HG03175 (cell line): ENCODE data around the gene MRPS2.

Experiments
- ATAC-seq: cut with Tn5 transposase; IDR thresholded peaks from one replicate; pipeline ENCODE4 v1.9.1; 2021; ENCODE audit warnings: mild to moderate bottlenecking, moderate library complexity; ENCODE audit not compliant: unreplicated experiment

The MRPS2 gene

GRCh38 chr9:135480071-135480939 is 20.2 kb upstream of the MRPS2 start:
- no peak for ATAC-seq

DNA sequence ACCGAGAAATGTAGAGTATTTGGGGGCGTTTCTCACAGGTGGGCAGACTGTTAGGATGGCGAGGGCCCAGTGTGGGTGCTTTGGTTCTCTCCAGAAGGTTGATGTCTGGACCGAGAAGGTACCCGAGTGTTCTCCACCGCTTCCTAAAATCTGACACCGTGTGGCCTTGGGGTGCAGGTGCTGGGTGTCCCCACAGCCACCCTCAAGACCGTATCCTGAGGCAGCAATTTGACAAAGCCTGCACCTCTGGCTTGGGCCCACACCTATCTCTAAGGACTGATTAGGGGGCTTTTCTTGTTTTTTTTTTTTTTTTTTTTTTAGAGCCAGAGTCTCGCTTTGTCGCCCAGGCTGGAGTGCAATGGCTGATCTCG is 19.6 kb upstream of the MRPS2 start:
- no peak for ATAC-seq

DNA sequence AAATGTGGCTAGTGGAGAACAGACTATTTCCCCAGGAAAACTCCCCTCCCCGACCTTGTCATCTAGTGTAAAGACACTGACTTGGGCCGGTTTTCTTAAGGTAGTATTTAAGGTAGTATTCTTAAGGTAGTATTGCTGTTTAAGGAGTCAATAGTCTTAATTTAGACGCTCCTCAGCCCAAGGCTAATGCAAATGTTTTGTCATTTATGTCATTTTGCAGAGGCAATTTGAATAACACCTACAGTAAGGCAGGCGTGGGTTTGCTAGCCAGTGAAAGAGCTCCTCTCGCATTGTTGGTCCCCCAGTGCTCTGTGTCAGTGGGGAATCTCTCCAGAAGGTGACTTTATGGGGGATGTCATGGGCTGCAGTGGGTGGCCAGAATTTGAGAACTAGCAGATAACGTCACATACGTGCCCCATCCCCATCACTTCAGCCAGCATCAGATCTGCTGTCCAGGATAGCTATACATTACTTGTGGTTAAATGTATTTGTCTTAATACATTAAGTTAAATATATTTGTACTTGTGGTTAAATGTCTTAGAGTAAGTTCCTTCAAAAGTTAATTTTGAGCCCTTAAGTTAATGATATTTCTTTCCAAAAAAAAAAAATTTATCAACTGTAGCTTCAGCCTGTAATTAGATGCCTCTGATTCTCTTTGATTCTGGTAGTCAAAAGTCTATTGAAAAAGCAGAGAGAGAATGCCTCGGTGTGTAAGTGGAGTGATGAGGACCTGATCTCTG is 18.3 kb upstream of the MRPS2 start:
- no peak for ATAC-seq

- no peak for ATAC-seq
These were observed 15.8 kb upstream of the MRPS2 start for GRCh38 chr9:135484460-135485277.

DNA sequence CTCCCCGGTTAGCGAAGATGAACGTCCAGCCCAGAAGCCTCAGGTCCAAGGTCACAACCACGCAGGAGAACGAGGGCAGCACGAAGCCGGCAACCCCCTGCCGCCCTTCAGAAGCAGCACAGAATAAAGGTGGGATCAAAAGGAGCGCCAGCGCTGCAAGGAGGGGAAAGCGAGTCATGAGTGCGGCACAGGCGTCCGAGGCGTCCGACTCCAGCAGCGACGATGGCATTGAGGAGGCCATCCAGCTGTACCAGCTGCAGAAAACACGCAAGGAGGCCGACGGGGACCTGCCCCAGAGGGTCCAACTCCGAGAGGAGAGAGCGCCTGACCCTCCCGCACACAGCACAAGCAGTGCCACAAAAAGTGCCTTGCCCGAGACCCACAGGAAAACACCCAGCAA is 15.1 kb upstream of the MRPS2 start:
- no peak for ATAC-seq

DNA sequence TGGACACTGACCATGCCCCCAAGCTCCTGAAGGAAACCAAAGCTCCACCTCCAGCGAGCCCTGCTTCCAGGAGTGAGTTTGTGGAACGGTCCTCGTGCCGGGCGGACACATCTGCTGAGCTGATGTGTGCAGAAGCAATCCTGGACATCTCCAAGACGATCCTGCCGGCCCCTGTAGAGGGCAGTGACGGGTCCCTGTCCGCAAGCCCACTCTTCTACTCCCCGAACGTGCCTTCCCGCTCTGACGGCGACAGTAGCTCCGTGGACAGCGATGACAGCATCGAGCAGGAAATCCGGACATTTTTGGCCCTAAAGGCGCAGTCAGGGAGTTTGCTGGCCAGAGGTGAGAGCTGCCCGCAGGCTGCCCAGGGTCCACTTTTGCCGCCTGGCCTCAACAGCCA is 14.7 kb upstream of the MRPS2 start:
- no peak for ATAC-seq

GRCh38 chr9:135486267-135487065 is 14.0 kb upstream of the MRPS2 start:
- no peak for ATAC-seq

DNA sequence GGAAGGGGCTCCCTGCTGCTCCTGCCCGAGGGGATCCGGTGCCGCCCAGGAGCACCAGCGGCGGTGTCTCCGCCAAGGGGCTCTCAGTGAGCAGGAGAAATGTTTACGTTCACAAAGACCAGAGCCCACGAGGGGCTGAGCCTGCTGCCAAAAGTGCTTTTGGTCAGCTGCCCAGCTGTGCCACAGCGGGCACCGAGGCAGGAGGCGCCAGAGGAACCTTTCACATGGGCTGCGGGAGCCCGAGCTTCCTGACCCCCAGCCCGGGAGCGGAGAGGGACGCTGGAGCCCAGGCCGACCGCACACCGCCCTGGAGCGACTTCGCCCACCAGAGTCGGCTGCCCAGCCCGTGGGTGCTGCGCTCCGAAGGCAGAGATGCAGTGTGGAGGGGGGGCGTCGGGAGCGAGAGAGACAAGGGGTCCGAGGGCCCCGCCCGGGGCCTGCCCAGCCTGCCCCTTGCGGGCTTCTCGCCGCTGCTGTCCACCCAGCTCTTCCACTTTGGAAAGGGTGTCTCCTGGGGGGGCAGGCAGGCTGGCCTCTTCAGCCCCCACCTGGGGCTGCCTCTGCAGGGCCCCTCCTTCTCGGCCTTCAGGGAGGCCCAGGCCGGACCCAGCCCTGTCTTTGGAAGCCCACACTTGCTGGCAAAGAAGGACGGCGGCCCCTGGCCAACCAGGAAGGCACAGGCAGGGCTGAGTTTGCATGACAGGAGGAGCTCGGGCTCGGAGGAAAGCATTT is 13.0 kb upstream of the MRPS2 start:
- no peak for ATAC-seq

DNA sequence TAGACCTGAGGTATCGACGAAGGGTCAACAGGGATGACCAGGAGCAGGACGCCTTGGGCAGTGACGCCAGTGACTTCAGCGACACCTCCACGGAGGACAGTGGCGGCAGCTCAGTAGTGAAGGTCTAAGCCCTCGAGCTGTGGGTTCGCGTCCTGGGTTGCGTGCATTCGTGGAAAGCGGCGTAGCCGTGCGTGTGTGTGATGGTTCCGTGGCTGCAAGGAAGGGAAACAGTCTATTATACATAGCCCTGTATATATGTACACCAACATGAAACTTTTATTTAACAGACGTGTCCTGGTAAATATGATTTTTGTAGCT is 12.5 kb upstream of the MRPS2 start:
- ATAC-seq, result no peak

- no peak for ATAC-seq
These were observed 12.0 kb upstream of the MRPS2 start for GRCh38 chr9:135488527-135488926.

DNA sequence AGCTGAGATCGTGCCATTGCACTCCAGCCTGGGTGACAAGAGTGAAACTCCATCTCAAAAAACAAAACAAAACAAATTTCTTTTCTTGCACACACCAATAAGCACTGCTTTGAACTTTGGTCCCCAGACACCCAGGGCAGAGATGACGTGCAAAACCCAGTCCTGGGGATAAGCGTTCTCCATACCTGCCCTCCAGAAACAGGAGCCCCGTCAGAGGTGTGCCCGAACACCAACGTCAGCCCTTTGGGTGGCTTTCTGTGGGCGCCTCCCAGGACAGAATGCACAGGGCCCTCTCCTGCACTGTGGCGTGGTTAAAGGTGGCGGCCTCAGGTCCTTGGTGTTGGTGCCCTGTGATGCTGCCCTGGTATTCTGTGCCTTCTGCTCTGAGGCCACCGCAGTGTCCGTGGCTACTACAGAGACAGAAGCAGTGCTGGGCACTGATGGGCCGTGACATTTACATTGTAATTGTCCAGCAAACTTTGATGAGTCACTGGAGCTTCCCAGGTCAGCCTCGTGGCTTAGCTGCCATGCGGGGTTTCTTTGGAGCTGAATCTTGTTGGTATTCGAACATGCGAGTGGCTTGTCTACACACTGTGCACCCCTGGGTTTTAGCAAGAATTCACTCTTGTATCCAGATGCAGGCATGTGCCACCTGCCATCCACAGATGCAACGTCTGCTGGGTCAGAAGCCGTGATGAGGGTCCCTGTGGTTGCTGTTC is 11.1 kb upstream of the MRPS2 start:
- ATAC-seq, result no peak

GRCh38 chr9:135490166-135490870 is 10.2 kb upstream of the MRPS2 start:
- no peak for ATAC-seq

DNA sequence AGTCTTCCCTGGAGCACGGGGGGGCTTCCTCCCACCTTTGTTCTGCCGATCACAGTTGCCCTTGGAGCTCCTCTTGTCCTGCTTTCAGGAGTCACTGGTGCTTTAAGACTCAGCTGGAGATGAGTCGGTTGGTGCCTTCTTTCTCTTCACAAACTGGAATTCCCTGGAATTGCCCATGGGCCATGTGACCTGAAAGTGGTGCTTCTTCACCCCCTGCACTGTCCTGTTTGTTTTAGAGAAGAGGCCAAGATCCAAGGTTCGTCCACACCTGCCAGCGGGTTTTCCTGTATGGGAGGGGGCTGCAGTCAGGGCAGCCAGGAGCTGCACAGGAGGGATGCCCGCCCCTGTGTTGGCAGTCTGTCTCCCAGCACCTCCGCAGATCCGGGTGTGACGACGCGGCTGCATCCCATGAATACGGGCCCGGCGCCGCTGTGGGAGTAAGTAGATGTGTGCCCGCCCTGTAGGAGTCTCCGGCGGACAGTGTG is 9.5 kb upstream of the MRPS2 start:
- no peak for ATAC-seq

- ATAC-seq, result no peak
These were observed 8.7 kb upstream of the MRPS2 start for GRCh38 chr9:135491764-135492163.

- no peak for ATAC-seq
These were observed 7.4 kb upstream of the MRPS2 start for GRCh38 chr9:135492886-135493669.

- no peak for ATAC-seq
These were observed 5.5 kb upstream of the MRPS2 start for GRCh38 chr9:135494791-135495559.
